ENCODE measurements around the gene MYL12A. TPM values are rescaled to one million over a fixed set of nuclear protein-coding genes. Genes with fewer than 3 reads are reported as not detected.

The MYL12A gene
- total RNA-seq, 4 donors from 2014 or later: 281 to 361 (median 317) TPM

DNA sequence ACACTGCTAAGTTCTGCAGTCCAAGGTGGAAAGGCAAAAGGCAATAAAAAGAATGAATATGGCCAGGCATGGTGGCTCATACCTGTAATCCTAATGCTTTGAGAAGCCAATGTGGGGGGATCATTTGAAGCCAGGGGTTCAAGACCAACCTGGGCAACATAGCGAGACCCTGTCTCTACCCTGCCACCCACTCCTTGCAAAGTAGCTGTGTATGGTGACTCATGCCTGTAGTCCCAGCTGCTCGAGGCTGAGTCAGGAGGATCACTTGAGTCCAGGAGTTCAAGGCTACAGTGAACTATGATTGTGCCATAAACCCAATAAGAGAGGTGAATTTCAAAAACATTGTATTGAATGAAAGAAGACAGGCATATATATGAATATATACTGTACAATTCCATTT is 16.8 kb downstream of the MYL12A start:
- TF ChIP-seq CTCF (IDR thresholded peaks at IDR 0.05): no peak
- TF ChIP-seq POLR2A (IDR thresholded peaks at IDR 0.05): no peak
- Histone ChIP-seq H3K4me3 (peak overlapping the region; percentile 74 to 92 (median 82)), H3K27ac (peak overlapping the region in 3 of 4 donors; percentile 95 to 98 (median 98)), H3K27me3 (no peaks in the 10 kb centered on the region), H3K4me1 (peaks cover 23 to 77% (median 49%) of the 10 kb centered on the region in 3 donors), H3K9me3 (no peaks in the 10 kb centered on the region), H3K36me3 (no peaks in the 10 kb centered on the region)
- intact Hi-C loops (cut with DNase I): loop anchor here (10.0 kb wide), 1 partner anchor 190 kb away; the partner anchor contains the start of gene TGIF1
- no peak for DNase-seq
- WGBS, 2 donors: 31 to 38% methylated on average over 2 of the region's 2 CpGs

DNA sequence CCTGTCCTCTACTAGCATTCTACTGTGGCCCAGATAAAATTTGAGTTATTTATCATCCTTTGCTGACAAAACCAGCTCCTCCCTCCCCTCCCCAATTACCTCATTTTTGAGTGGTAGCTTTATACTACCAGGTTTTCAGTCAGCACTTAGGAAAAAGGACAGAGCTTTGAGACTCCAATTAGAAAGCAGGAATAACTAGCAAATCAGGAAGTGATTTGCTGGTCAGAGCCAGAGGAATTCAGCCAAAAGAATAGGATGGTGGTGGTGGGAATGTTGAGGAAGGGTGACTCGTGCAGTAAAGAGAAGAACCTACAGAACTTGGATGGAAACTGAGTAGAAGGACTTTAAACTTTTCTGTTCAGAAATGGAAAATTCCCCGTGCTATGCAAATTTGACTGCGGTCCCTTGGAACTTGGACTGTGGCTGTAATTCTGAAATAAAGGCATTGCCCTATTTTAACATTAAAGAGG is 18.0 kb downstream of the MYL12A start:
- Histone ChIP-seq H3K4me1 (peaks cover 23 to 80% (median 55%) of the 10 kb centered on the region in 3 donors), H3K9me3 (no peaks in the 10 kb centered on the region), H3K27me3 (no peaks in the 10 kb centered on the region), H3K27ac (peak overlapping the region; percentile 17 to 64 (median 50)), H3K36me3 (no peaks in the 10 kb centered on the region), H3K4me3 (no peak overlapping the region)
- no peak for DNase-seq
- 30% methylated on average over 3 of the region's 3 CpGs for WGBS, 2 donors
- intact Hi-C loops (cut with DNase I): loop anchor here (10.0 kb wide), 1 partner anchor 189 kb away; the partner anchor contains the start of gene TGIF1
- TF ChIP-seq CTCF (IDR thresholded peaks at IDR 0.05): no peak
- TF ChIP-seq POLR2A (IDR thresholded peaks at IDR 0.05): no peak

DNA sequence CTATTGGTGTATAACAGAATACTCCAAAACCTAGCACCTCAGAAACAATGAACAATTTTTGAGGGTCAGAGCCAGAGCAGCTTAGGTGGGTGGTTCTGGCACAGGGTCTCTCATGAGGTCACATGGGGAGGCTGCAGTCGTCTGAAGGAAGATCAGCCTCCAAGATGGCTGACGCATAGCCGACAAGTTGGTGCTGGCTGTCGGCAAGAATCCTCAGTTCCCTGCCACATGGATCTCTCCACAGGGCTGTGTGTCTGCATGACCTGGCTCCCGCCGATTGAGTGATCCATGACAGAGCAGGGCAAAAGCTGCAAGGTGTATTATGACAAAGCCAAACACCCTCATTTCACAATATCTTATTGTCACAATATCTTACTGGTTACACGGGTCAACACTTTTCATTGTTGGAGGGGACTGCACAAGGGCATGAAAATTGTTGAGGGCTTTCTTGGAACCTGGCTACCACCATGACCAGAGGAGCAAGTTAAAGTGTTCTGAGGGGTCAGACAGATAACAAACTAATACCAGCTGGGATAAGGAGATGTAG is 18.5 kb downstream of the MYL12A start:
- H3K4me1 ChIP-seq: peaks cover 23 to 80% (median 55%) of the 10 kb centered on the region in 3 donors
- 14 to 20% methylated on average over 6 to 7 of the region's 7 CpGs for WGBS, 2 donors
- H3K36me3 ChIP-seq: no peaks in the 10 kb centered on the region
- H3K9me3 ChIP-seq: no peaks in the 10 kb centered on the region
- intact Hi-C loops (cut with DNase I): loop anchor here (10.0 kb wide), 1 partner anchor 189 kb away; the partner anchor contains the start of gene TGIF1
- H3K27me3 ChIP-seq: no peaks in the 10 kb centered on the region
- no peak for DNase-seq
- no peak for TF ChIP-seq POLR2A (IDR thresholded peaks at IDR 0.05)
- no peak for TF ChIP-seq CTCF (IDR thresholded peaks at IDR 0.05)
- peak overlapping the region; percentile 17 to 64 (median 50) for H3K27ac ChIP-seq
- H3K4me3 ChIP-seq: no peak overlapping the region

DNA sequence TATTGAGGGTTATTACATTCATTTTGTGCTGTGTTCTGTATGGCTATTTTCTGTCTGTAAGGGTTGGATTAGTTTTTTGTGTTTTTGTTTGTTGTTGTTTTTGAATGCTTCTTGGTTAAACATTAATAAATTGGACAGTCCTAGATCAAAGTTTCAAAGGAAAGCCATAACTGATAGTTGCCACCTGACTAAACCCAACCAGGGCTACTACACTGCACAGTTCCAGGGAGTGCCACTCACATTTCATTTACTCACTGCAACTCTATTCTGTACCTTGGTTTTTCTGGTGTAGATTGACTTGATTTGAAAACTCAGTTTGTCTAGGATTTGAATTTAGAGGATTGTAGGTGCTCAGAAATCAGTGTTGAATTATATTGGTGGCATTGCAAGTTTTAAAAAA is 20.7 kb downstream of the MYL12A start:
- H3K27me3 ChIP-seq: no peaks in the 10 kb centered on the region
- H3K27ac ChIP-seq: no peak overlapping the region
- no peaks in the 10 kb centered on the region for H3K9me3 ChIP-seq
- intact Hi-C loops (cut with DNase I): loop anchor here (10.0 kb wide), 1 partner anchor 186 kb away; the partner anchor contains the start of gene TGIF1
- peaks cover 23 to 81% (median 55%) of the 10 kb centered on the region in 3 donors for H3K4me1 ChIP-seq
- TF ChIP-seq CTCF (IDR thresholded peaks at IDR 0.05) (no peak), POLR2A (IDR thresholded peaks at IDR 0.05) (no peak)
- H3K36me3 ChIP-seq: peaks cover 0 to 12% (median 0%) of the 10 kb centered on the region in 3 donors
- H3K4me3 ChIP-seq: no peak overlapping the region
- DNase-seq: no peak

- H3K9me3 ChIP-seq: no peaks in the 10 kb centered on the region
- no peak overlapping the region for H3K27ac ChIP-seq
- intact Hi-C loops (cut with DNase I): loop anchor here (10.0 kb wide), 1 partner anchor 185 kb away; the partner anchor contains the start of gene TGIF1
- no peaks in the 10 kb centered on the region for H3K27me3 ChIP-seq
- H3K4me3 ChIP-seq: no peak overlapping the region
- DNase-seq: no peak
- TF ChIP-seq POLR2A (IDR thresholded peaks at IDR 0.05) (no peak), CTCF (IDR thresholded peaks at IDR 0.05) (no peak)
- H3K36me3 ChIP-seq: peaks cover 0 to 22% (median 0%) of the 10 kb centered on the region in 3 donors
- H3K4me1 ChIP-seq: peaks cover 23 to 70% (median 47%) of the 10 kb centered on the region in 3 donors
- 76 to 77% methylated on average over 4 of the region's 4 CpGs for WGBS, 2 donors
Measured at GRCh38 chr18:3269241-3269913, 21.8 kb downstream of the MYL12A start.

Data from esophagus squamous epithelium (tissue), 5 donors.